HEK293T (cell line): ENCODE data around the gene HLCS.

ENCODE experiments used
- CTCF ChIA-PET: fragments of 350-600 bp; formaldehyde crosslinking; extraction: SDS; loops from one replicate; lab custom pipeline; 2021; ENCODE audit warnings: antibody characterized with exemption, inconsistent platforms; lab: Yijun Ruan, JAX
- POLR2A ChIA-PET: fragments of 350-600 bp; formaldehyde crosslinking; extraction: SDS; loops from one replicate; lab custom pipeline; 2020; ENCODE audit warnings: antibody characterized with exemption, inconsistent platforms; lab: Yijun Ruan, JAX
- DNase-seq: peaks from one replicate; pipeline ENCODE4 v3.0.0; 2012; ENCODE audit warnings: mixed read lengths; ENCODE audit errors: extremely low spot score
- ARNT ChIP-seq: fragments of 450-650 bp; IDR thresholded peaks from 2 replicates; pipeline ENCODE4 v1.6.1; 2017; ENCODE audit warnings: mild to moderate bottlenecking
- BHLHE40 ChIP-seq: fragments of 450-650 bp; IDR thresholded peaks from 2 replicates; pipeline ENCODE4 v1.6.1; 2016; ENCODE audit warnings: mild to moderate bottlenecking, moderate library complexity, borderline replicate concordance
- CTBP1 ChIP-seq: fragments of 450-650 bp; IDR thresholded peaks from 2 replicates; pipeline ENCODE4 v1.6.1; 2016; ENCODE audit warnings: borderline replicate concordance
- ELF4 ChIP-seq: fragments of 450-650 bp; IDR thresholded peaks from 2 replicates; pipeline ENCODE4 v1.6.1; 2017; ENCODE audit warnings: antibody characterized with exemption
- FOXA1 ChIP-seq: fragments of 450-650 bp; IDR thresholded peaks from 2 replicates; pipeline ENCODE4 v1.6.1; 2016; ENCODE audit warnings: mild to moderate bottlenecking
- FOXK2 ChIP-seq: fragments of 450-650 bp; IDR thresholded peaks from 2 replicates; pipeline ENCODE4 v1.6.1; 2016; ENCODE audit warnings: mild to moderate bottlenecking
- FOXM1 ChIP-seq: fragments of 450-650 bp; IDR thresholded peaks from 2 replicates; pipeline ENCODE4 v1.6.1; 2017; ENCODE audit warnings: mild to moderate bottlenecking, borderline replicate concordance
- HDGF ChIP-seq: fragments of 450-650 bp; IDR thresholded peaks from 2 replicates; pipeline ENCODE4 v1.6.1; 2017; ENCODE audit warnings: antibody characterized with exemption, borderline replicate concordance
- L3MBTL2 ChIP-seq: fragments of 450-650 bp; conservative IDR thresholded peaks from 2 replicates; pipeline ENCODE4 v1.6.1; 2016; ENCODE audit warnings: mild to moderate bottlenecking
- LEF1 ChIP-seq: fragments of 450-650 bp; IDR thresholded peaks from 2 replicates; pipeline ENCODE4 v1.6.1; 2017; ENCODE audit warnings: mild to moderate bottlenecking, borderline replicate concordance
- NFRKB ChIP-seq: fragments of 450-650 bp; IDR thresholded peaks from 2 replicates; pipeline ENCODE4 v1.6.1; 2016; ENCODE audit warnings: mild to moderate bottlenecking, moderate library complexity
- PKNOX1 ChIP-seq: fragments of 450-650 bp; IDR thresholded peaks from 2 replicates; pipeline ENCODE4 v1.6.1; 2016
- SP1 ChIP-seq: fragments of 450-650 bp; IDR thresholded peaks from 2 replicates; pipeline ENCODE4 v1.6.1; 2017
- SUZ12 ChIP-seq: fragments of 450-650 bp; IDR thresholded peaks from 2 replicates; pipeline ENCODE4 v1.6.1; 2016; ENCODE audit warnings: mild to moderate bottlenecking
- TARDBP ChIP-seq: fragments of 450-650 bp; IDR thresholded peaks from 2 replicates; pipeline ENCODE4 v1.6.1; 2016
- ZNF384 ChIP-seq: fragments of 450-650 bp; IDR thresholded peaks from 2 replicates; pipeline ENCODE4 v1.6.1; 2016

HLCS gene

GRCh38 chr21:36728371-36729111 lies 237.9 kb downstream of the HLCS start:
- POLR2A ChIA-PET: no interaction called here

GRCh38 chr21:36727866-36728265 lies 238.6 kb downstream of the HLCS start:
- ChIA-PET CTCF (no interaction called here), POLR2A (no interaction called here)
- DNase-seq: no peak
- TF ChIP-seq ZNF384: no peak
- no peak for TF ChIP-seq FOXM1
- no peak for TF ChIP-seq CTBP1
- no peak for TF ChIP-seq HDGF
- TF ChIP-seq LEF1: no peak
- no peak for TF ChIP-seq ELF4
- TF ChIP-seq NFRKB: no peak
- no peak for TF ChIP-seq FOXA1
- no peak for TF ChIP-seq SP1
- TF ChIP-seq BHLHE40: no peak
- TF ChIP-seq ARNT: no peak
- no peak for TF ChIP-seq TARDBP
- TF ChIP-seq PKNOX1: no peak
- TF ChIP-seq L3MBTL2: no peak

More at GRCh38 chr21:36728371-36729111, 237.9 kb downstream of the HLCS start:
- CTCF ChIA-PET: no interaction called here
- no peak for DNase-seq
- TF ChIP-seq FOXK2 (no peak), FOXM1 (no peak), L3MBTL2 (no peak), HDGF (no peak), NFRKB (no peak), ARNT (no peak), BHLHE40 (no peak), TARDBP (no peak), CTBP1 (no peak), SUZ12 (no peak), LEF1 (no peak), FOXA1 (no peak), ELF4 (no peak), SP1 (no peak), PKNOX1 (no peak), ZNF384 (no peak)

GRCh38 chr21:36725793-36726386 lies 240.6 kb downstream of the HLCS start:
- DNase-seq: no peak
- TF ChIP-seq ARNT (no peak), BHLHE40 (no peak), FOXM1 (no peak), PKNOX1 (no peak), SP1 (no peak), LEF1 (no peak), HDGF (no peak), ELF4 (no peak), NFRKB (no peak), FOXK2 (no peak), FOXA1 (no peak), ZNF384 (no peak), CTBP1 (no peak), SUZ12 (no peak), L3MBTL2 (no peak)
- CTCF ChIA-PET: interaction anchor here (0.6 kb wide), 1 partner anchor 205 kb away, joined by 3 read pairs; no protein-coding TSS in a partner anchor
- POLR2A ChIA-PET: no interaction called here

GRCh38 chr21:36724660-36725059 lies 241.8 kb downstream of the HLCS start:
- CTCF ChIA-PET: no interaction called here
- no peak for DNase-seq
- POLR2A ChIA-PET: no interaction called here
- no peak for TF ChIP-seq HDGF
- no peak for TF ChIP-seq FOXA1
- no peak for TF ChIP-seq CTBP1
- no peak for TF ChIP-seq NFRKB
- no peak for TF ChIP-seq ZNF384
- no peak for TF ChIP-seq PKNOX1
- no peak for TF ChIP-seq BHLHE40
- TF ChIP-seq TARDBP: no peak
- no peak for TF ChIP-seq ELF4
- TF ChIP-seq FOXK2: no peak
- no peak for TF ChIP-seq ARNT
- no peak for TF ChIP-seq L3MBTL2
- no peak for TF ChIP-seq LEF1
- no peak for TF ChIP-seq FOXM1
- TF ChIP-seq SUZ12: no peak
- TF ChIP-seq SP1: no peak

GRCh38 chr21:36723371-36723881 lies 243.0 kb downstream of the HLCS start:
- ChIA-PET CTCF (no interaction called here), POLR2A (no interaction called here)
- TF ChIP-seq ARNT (no peak), TARDBP (no peak), BHLHE40 (no peak), L3MBTL2 (no peak), CTBP1 (no peak), FOXK2 (no peak), NFRKB (no peak)
- no peak for DNase-seq
